ENCODE data around the gene SELPLG.
"Not testable (repeated sequence)": the region's sequence is repeated elsewhere in the genome, so short reads cannot be mapped to it uniquely, and the experiment has no call there.

The SELPLG gene

DNA sequence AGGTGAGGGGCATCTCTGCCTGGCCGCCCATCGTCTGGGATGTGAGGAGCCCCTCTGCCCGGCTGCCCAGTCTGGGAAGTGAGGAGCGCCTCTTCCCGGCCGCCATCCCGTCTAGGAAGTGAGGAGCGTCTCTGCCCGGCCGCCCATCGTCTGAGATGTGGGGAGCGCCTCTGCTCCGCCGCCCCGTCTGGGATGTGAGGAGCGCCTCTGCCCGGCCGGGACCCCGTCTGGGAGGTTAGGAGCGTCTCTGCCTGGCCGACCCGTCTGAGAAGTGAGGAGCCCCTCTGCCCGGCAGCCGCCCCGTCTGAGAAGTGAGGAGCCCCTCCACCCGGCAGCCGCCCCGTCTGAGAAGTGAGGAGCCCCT is 22.1 kb upstream of the SELPLG start:
- DNase-seq (ENCODE audit: low read depth), result not testable (repeated sequence)

DNA sequence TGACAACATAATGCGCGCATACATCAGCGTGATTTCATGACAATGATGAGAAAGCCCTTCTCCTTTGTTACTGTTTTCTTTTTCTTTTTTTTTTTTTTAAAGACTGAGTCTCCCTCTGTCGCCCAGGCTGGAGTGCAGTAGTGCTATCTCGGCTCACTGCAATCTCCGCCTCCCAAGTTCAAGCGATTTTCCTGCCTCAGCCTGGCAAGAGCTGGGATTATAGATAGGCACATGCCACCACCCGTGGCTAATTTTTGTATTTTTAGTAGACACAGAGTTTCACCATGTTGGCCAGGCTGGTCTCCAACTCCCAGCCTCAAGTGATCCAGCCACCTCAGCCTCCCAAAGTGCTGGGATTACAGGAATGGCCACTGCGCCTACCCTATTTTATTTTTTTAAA is 20.9 kb upstream of the SELPLG start:
- not testable (repeated sequence) for DNase-seq (ENCODE audit: low read depth)

DNA sequence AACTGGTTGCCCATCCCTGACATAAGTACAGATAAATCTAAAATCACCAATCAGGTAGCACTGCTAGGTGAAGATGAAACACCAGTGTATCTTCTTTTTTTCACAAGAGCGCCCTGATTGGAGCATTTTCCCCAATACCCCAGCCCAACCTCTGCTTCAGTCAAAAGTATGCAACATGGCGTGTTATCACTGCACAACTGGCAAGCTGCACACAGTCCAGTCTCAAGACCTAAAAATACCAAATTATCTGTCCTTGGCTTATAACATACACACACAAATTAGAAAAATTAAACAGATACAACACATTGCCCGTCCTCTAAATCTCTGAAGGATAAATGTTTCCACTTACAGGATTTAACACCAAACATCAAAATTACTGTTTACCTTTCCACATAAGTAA is 20.2 kb upstream of the SELPLG start:
- no peak for DNase-seq (ENCODE audit: low read depth)

DNA sequence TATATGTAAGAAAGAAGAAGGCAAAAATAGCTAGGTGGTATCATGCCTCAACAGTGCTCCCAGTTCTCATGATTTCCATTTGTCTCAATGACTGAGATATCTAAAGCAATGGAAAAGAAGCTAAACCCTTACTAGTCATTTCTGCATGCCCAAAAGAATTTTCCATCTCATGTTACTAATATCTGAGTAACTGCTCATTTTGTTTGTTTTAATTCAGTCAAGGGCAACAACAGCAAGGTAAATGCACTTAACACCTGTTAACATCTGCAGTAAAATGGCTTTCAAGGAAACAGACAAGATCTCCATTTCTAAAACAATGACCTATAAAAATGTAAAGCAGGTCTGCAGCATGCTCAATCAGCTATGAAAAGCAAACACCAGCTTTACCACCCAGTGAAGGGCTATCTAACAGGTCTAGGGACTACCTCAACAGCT is 19.4 kb upstream of the SELPLG start:
- no peak for DNase-seq (ENCODE audit: low read depth)

DNA sequence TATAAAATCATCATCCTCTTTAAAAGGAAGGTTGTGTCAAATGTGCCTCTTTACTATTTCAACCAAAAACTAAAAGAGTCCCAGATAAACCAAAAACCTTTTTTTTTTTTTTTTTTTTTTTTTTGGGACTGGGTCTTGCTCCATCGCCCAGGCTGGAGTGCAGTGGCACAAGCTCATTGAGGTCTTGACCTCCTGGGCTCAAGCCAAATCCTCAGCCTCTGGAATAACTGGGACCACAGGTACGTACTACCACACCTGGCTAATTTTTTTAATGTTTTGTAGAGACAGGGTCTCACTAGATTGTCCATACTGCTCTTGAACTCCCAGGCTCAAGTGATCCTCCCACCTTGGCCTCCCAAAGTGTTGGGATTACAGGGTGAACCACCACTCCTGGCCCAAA is 16.4 kb upstream of the SELPLG start:
- DNase-seq (ENCODE audit: low read depth), result no peak

DNA sequence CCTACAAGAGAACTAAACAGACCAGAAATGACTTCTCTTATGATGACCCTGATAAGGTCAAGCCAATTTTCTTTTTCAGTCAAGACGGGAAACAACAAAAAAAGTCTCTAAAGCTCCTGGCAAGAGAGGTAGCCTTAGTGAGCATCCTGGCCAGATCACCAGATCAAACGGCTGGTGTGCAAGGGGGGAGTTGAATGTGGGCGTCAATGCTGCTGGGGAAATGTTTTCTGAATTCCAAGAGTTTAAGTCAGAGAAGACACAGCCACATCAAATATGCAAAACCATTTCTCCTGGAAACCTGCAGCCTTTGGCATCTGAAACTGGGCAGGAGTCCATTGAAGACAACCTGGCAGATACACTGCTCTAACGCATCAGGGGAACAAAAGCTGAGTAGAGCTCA is 16.0 kb upstream of the SELPLG start:
- peak; percentile 72 for DNase-seq (ENCODE audit: low read depth)

DNA sequence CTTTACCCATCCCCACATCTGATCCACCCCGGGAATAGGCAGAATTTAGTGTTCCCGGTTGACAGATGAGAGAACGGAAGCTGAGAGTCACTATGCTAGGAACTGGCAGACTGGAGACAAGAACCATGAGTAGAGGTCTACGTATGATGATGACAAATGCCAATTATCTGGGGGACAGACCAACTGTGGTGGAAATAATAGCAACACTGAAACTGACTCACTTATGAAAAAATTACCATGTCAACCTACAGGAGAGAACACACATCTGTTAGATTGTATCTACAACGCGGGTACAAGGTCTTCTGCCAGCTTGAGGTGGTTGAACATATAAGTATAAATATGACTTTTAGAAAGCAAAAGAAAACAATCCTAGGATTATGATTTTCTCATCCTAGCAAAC is 15.4 kb upstream of the SELPLG start:
- DNase-seq (ENCODE audit: low read depth), result no peak

DNA sequence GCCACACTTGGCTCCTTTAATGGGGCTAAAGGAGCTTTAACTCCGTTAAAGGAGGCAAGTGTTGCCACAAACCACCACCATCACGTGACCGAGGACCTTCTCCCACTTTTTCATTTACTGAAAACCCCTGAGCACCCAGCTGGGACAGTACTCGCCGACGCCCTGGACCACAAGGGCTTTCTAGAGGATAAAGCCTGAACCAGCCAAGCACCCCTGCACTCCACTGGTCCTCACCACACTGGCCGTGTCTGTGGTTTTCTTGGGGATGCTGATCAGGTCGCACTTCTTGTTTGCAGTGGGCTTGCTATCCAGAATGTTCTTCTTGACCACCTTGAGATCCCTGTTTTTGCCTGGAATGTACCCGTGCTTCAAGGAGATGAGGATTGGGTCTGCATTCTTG is 14.7 kb upstream of the SELPLG start:
- no peak for DNase-seq (ENCODE audit: low read depth)

DNA sequence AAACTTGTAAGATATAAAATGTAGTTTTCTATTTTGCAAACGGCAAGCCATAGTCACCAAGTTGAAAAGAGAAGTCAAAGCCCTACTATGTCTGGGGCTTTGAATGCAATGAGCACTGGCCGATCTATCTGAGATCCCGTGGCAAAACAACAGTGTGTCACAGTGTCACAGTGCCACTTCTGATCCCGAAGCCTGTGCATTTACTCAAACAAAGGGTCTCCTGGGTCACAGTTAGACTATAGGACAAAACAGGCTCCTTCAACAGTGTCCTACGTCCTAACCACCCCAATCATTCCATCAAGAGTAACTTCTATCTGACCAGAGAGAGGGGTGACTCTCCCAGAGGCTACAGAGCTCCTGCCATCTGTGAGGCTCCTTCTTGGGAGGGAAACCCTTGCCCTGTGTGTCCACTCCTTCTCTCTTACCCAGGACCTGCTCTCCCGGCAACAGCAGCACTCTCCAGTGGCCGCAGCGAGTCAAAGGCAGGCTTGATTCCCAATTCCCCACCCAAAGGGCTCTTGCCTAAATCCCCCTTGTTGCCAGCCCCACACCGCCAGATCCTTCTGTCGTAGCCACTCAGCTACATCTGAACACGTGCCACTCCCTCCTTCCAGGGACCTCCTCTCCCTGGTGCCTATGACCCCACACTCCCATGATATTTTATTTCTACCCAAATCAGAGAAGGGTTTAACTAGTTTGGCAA is 14.0 kb upstream of the SELPLG start:
- no peak for DNase-seq (ENCODE audit: low read depth)

DNA sequence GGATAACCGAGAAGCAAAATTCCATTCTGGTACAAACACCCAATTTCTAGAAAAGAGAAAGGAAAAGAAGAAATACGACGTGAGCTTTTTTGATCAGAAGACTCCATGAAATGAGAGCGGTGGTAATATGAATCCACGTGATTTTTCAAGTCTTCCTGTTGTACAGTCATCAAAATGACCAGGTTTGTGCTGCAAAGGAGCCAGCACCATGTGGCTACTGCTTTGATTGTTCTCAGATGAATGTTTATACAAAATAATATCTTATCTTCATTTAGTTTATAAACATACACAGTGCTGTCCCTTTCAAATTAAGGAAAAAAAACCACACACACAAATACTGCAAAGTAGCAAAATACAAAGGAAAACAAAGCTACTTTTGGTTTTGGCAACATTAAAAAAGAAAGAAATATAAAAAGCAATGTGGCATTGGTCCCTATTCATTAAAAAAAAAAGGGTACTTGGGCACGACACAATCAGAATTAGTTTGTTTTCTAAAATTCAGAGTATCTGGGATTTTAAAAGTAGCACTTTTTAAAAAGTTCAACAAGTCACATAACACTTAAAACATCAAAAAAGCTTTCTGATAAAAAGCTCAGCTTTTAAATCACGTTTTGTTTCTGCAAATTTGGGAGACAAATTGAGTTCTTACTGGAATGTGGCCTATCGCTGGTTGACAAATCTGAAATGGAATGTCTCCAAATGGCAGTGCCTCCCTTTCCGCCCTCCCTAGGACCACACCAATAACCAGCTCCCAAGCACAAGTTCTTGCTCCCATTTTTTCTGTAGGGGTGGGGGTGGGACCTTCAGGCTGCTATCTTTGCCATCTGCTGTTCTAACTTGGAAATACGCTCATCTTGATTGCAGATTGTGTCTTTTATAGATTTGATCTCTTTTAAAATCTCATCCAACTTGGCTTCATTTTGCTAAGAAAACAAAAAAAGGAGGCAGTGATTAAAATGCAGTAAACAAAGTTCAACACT is 13.2 kb upstream of the SELPLG start:
- no peak for DNase-seq (ENCODE audit: low read depth)

DNA sequence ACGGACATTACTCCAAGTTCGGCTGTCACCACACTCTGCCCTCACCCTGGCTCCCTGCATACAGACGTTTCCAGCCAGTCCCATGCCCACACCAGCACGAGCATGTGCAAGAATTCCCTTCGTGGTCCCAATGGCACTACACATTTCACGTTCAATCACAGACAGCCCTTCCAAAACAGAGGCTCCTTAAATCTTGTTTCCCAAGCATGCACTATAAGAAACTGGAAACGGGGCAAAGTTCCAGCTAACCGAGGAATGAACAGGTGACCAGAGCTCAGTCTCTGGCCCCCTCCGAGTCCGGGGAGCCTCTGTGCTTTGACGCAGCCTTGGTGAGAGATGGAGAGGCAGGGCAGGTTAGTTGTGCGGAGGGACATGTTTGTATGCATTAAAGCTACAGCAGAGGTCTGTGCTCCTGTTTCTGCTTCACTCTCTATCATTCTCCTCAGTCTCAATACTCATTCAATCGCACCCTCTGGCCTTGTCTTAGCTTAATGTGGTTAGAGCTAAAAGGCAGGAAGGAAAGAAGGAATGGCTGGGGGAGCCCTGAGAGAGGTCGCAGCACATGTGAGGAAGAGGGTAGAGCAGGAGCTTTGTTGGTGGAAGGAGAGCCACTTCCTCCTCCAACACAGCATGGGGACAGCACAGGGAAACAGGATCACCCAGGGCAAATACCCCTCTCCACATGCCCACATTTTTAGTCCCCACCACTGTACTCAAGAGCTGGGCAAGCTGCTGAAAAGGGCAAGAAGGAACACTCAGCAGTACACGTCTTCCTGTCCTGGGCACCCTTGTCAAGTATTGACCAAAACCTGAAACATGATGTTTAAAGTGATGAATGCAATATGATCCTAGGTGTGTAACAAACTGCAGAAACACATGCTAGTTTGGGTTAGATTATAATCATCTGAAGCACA is 12.2 kb upstream of the SELPLG start:
- DNase-seq (ENCODE audit: low read depth), result no peak

DNA sequence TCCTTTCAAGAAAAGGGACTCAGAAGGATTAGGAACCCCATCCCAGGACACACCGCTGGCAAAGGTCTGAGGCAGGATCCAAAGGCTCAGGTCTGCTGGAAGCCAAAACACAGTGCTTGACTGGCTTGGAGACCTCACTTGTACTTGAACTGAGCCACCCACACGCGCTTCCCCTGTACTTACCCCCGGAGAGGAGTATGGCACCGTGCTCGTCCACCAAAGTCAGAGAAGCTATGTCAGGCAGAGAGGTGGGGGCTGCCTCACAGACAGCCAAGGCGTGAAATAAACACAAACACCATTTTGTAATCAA is 11.1 kb upstream of the SELPLG start:
- DNase-seq (ENCODE audit: low read depth), result no peak

DNA sequence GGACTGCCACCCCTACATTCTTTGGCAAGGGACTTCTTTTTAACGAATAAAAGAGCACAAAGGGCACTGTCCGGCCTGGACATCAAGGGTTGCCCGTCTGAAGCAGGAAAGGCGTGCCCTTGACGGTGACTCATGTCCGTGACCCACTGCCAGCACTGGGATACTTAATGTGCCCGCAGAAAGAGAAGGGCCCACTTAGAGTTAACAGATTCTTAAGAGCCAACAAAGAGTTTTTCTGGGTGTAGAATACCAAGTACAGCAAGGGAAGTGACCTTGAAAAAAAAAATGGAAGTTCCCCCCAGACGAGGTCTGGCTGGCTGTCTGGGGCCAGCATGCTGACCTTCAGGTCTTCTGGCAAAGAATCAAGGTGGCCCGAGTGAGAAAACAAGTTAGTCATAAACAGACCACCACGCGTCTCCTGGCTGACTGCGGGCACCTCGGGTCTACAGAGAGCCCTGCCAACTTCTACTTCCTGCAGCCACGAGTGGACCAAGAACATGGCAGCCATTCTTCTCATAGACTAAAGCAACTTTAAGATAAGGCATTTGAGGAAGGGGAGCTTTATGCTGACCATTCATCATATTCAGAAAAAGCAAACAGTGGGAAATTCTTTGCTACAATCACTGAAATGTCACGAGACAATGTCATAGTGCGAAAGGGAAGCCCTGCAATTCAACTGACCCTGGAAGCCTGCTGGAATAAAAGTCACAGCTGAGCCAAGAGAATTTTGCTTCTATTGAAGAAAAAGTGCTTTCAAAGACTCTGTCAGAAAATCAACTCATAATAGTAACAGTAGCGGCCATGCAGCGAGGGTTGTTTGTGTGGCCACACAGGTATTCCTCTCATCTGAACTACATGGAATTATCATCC is 10.5 kb upstream of the SELPLG start:
- no peak for DNase-seq (ENCODE audit: low read depth)

DNA sequence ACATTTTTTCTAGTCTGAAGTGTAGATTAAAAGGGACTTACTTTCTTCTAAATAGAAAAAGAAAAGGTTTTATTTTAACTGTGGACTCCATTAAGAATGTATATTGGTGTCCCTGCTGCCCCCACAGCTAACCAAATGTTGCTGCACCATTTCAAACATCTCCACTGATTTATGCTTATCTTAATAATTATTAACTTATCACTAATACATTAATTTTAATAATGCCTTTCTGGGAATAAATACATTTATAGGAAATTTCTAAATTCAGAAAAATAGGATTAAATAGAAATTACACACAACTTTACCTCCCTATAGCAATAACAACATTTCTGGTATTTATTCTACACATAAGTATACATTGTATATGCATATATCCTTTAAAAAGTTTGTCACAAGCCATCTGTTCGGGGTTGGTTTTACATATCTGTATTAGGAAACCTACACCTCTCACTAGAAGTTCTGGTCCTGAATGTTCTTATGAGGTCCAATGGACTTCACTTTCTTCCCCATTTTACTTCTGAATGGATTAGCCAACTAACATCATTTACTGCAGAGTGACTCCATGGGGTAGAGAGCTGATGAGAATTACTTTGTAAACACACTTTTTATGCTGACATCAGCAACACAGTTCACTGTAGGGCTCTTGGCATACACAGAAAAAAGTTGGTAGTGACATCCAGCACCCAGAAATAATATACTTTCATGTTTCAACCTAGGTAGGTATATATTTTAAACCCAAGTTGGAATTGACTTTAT is 9.4 kb upstream of the SELPLG start:
- no peak for DNase-seq (ENCODE audit: low read depth)

DNA sequence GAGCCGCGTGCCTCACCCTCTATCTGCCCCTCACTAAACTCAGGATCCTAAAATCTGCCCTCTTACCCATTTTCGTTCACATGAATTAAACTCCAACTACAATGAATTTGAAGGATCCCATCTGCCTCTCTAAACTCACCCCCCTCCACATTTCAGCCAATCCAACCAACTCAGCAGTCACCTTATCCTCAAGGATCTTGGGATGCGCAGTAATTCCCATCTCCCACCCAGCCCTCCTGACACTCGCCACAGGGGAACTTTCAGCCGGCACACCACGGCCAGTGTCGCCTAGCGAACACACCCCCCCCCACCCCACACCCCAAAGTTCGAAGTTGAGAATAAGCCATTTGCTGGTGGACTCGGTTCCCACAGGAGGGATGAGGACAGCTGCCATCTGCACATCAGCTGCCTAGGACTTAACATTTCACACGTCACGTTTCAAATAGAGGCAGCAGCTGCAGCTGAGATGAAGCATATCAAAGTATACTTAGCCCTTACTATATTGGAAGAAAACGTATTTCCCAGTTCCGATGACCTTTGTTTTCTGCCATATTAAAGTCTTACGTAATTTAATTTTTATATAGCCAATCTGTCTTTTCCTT is 8.7 kb upstream of the SELPLG start:
- no peak for DNase-seq (ENCODE audit: low read depth)

DNA sequence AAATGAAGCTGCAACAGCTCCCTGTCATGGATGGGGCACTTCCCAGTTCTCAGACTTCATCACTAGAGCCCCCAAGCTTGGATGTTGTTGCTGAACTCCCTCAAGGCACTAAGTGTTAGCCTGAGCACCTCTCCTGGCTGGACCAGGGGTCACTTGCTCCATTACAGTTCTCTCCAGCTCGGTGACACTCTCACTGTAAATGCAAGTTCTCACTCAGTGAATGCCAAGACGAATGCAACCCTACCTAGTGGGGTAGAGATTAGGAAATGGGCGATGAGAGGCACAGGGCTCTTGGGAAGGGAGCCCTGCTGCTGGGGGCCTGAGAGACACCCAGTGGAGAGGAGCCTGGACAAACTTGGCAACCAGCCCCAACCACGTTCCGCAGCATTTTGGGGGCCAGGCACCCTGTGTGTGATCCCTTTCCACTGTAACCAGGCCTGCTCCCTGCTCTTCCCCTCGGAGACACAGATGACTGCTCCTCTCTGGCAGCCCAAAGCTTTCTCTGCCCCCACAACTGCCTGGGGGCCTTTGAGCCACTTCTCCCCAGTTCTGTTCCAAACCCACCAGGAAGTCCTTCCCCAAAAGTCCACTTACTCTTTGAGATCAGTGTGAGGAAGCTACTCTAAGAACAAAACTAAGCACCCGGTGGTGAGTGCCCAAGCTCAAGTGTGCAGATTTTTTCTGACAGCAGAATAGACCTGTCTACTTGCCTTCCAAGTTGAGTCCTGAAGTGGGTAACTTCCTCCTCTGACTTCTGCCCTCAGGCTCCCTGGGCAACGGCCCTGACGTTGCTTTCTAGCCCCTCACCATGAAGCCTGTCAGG is 8.0 kb upstream of the SELPLG start:
- DNase-seq (ENCODE audit: low read depth), result no peak

DNA sequence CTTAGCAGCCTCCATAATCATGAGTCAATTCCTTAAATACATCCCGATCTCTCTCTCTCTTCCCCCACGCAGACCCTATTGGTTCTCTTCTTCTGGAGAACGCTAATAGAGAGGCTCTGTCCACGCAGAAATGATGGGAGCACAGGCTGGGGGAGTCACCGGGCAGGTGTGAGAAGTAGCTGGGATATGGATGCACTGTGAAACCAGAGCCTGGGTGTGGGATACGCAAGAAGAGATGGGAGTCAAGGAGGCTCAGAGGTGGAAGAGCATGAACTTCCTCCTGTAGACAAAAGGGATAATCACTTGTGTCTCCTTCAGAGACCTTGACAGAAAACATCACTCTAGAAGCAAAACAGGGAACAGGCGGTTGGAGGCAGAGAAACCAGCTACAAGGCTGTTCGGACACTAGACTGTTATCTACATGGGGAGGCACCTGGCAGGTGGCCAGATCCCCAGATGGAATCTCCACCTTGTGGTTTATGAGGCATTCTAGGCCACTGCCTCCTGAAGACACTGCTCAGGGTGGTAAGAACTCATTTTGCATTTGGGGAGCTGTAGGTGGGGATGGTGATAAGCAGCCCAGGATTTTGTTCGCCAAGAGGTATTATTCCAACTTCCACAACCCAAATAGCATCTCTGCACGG is 7.2 kb upstream of the SELPLG start:
- DNase-seq (ENCODE audit: low read depth), result no peak

DNA sequence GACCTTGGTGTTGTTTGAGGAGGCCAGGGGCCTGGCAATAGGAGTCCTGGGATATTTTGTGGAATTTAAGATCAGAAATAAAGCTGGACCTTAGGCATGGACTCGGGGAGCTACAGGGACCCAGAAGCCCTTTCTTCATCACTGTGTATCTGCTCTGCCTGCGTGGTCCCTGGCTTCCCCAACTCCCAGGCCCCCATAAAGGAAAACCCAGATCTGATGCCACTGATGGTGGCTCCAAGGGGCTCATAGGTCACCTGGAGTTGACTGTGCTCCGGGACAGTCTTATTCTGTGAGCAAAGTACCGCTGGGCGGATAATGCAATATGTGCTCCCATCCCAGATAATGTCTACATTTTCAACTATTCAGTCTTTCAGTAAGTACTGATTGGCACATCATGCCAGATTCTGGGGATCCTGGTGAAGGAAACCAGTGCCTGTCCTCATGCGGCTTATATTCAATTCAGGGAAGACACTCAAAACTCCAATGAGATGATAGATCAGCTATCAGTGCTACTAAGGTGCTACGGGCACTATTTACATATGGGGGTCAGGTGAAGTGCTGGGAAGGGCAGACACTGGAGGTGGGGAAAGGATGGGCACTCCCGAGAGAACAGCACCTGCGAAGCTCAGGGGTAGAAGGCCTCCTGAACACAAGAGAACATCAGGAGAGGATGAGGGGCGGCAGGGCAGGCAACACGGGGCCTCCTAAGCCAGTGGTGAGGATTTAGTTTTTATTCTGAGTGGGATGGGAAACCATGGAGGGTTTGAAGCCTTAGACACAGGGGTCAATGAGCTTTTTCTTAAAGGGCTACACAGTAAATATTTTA is 5.5 kb upstream of the SELPLG start:
- no peak for DNase-seq (ENCODE audit: low read depth)
